ENCODE measurements around the gene PEX11A.

The PEX11A gene

DNA sequence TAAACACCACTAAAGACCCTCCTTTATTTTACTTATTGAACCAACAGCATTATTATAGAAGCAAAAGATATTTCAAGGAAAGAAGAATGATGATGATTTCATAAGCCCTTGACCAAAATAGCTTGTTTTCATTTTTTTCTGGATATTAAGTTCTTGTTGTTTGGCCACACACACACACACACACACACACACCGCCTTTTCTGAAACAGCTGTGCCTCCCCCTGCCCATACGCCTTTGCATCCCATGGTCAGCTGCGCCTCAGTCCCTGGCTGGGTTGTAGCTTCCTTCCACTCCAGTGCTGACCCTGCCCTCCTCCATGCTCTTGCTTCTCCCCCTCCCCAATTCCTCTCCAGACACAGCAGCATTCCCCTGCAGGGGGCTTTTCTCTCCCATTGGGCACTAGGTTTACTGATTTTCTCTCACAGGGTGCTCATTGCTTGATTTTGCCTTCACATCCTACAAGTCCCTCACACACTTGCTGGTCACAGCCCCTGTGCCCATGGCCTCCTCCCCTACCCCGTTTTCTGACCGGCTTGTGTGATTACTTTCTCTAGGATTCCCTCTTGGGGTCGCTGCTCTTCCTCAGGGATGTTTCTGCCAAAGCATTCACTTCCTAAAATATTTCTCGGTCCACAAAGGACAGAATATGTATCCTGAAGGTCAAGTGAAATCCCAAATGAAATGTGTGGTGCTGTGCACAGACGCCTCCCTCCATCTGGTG lies 42.1 kb upstream of the PEX11A start:
- Histone ChIP-seq H3K79me2 (ENCODE audit: insufficient read depth, low read length) (no peaks in the 10 kb centered on the region), H3K4me1 (ENCODE audit: insufficient read depth, low read length, poor library complexity, severe bottlenecking) (no peaks in the 10 kb centered on the region), H3K9me3 (ENCODE audit: insufficient read depth, low read depth, low read length) (no peaks in the 10 kb centered on the region), H2AFZ (ENCODE audit: low read length) (no peak overlapping the region), H3K9me2 (replicated peaks; ENCODE audit: low read depth, low read length) (no peaks in the 10 kb centered on the region), H3K4me3 (ENCODE audit: low read length, poor library complexity, severe bottlenecking) (no peak overlapping the region), H4K20me1 (ENCODE audit: insufficient read depth, low read length, poor library complexity, severe bottlenecking) (no peaks in the 10 kb centered on the region), H3K9ac (ENCODE audit: low read depth, low read length, poor library complexity, severe bottlenecking) (no peak overlapping the region), H3F3A (ENCODE audit: low read depth) (no peaks in the 10 kb centered on the region), H3K36me3 (ENCODE audit: insufficient read depth, low read length) (no peaks in the 10 kb centered on the region), H3K27me3 (ENCODE audit: insufficient read depth, low read length, poor library complexity, severe bottlenecking) (no peaks in the 10 kb centered on the region), H3K4me2 (ENCODE audit: low read depth, low read length, poor library complexity, severe bottlenecking) (no peak overlapping the region)
- TF ChIP-seq, protein P1, sequence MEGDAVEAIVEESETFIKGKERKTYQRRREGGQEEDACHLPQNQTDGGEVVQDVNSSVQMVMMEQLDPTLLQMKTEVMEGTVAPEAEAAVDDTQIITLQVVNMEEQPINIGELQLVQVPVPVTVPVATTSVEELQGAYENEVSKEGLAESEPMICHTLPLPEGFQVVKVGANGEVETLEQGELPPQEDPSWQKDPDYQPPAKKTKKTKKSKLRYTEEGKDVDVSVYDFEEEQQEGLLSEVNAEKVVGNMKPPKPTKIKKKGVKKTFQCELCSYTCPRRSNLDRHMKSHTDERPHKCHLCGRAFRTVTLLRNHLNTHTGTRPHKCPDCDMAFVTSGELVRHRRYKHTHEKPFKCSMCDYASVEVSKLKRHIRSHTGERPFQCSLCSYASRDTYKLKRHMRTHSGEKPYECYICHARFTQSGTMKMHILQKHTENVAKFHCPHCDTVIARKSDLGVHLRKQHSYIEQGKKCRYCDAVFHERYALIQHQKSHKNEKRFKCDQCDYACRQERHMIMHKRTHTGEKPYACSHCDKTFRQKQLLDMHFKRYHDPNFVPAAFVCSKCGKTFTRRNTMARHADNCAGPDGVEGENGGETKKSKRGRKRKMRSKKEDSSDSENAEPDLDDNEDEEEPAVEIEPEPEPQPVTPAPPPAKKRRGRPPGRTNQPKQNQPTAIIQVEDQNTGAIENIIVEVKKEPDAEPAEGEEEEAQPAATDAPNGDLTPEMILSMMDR (conservative IDR thresholded peaks at IDR 0.05; ENCODE audit: low read length): no peak
- TF ChIP-seq EZH2phosphoT487 (IDR thresholded peaks at IDR 0.05; ENCODE audit: borderline replicate concordance): no peak

DNA sequence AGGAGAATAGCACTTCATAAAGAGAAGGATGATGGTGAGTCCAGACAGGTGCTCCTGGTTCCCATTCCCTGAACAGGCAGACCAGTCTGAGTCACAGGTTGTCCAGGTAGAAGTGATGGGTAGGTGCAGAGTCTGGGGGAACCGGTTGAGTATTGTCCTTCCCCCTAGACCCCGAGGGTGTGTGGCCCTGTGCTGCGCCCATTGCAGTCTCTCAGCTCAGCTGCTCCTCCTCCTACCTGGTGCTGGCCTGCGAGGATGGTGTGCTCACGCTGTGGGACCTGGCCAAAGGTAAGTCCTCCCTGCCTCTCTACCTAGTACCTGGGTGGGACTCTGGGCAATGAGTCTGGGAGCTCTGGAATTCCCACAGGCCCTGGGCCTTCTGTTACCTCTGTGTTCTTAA lies 40.7 kb upstream of the PEX11A start:
- H3K36me3 ChIP-seq (ENCODE audit: insufficient read depth, low read length): no peaks in the 10 kb centered on the region
- H3K4me3 ChIP-seq (ENCODE audit: low read length, poor library complexity, severe bottlenecking): no peak overlapping the region
- no peak overlapping the region for H3K9ac ChIP-seq (ENCODE audit: low read depth, low read length, poor library complexity, severe bottlenecking)
- H3K4me2 ChIP-seq (ENCODE audit: low read depth, low read length, poor library complexity, severe bottlenecking): no peak overlapping the region
- no peaks in the 10 kb centered on the region for H3K4me1 ChIP-seq (ENCODE audit: insufficient read depth, low read length, poor library complexity, severe bottlenecking)
- H3K9me3 ChIP-seq (ENCODE audit: insufficient read depth, low read depth, low read length): no peaks in the 10 kb centered on the region
- H3F3A ChIP-seq (ENCODE audit: low read depth): no peaks in the 10 kb centered on the region
- no peaks in the 10 kb centered on the region for H4K20me1 ChIP-seq (ENCODE audit: insufficient read depth, low read length, poor library complexity, severe bottlenecking)
- no peak for TF ChIP-seq EZH2phosphoT487 (IDR thresholded peaks at IDR 0.05; ENCODE audit: borderline replicate concordance)
- TF ChIP-seq, protein P1 (conservative IDR thresholded peaks at IDR 0.05; ENCODE audit: low read length): no peak
- no peaks in the 10 kb centered on the region for H3K27me3 ChIP-seq (ENCODE audit: insufficient read depth, low read length, poor library complexity, severe bottlenecking)
- no peaks in the 10 kb centered on the region for H3K79me2 ChIP-seq (ENCODE audit: insufficient read depth, low read length)
- no peak overlapping the region for H2AFZ ChIP-seq (ENCODE audit: low read length)
- no peaks in the 10 kb centered on the region for H3K9me2 ChIP-seq (replicated peaks; ENCODE audit: low read depth, low read length)

DNA sequence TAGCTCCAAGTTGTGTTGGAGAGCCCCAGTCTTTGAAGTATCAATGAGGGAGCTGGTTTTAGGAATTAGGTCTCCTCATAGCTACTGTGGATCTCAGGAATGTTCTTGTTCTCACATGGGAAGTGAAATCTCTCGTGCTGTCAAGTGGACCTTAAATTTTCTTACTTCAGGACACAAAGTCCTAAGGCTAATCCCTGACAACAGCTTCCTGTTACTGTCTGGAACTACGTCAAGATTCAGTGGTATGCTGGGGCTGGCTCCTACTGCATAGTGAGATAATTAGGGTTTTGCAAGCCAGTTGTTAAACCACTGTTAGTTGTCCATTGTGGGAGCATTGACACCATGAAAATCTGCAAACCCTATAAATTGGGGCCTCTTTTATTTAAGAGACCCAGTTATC lies 37.7 kb upstream of the PEX11A start:
- H3K9ac ChIP-seq (ENCODE audit: low read depth, low read length, poor library complexity, severe bottlenecking): no peak overlapping the region
- no peaks in the 10 kb centered on the region for H3K27me3 ChIP-seq (ENCODE audit: insufficient read depth, low read length, poor library complexity, severe bottlenecking)
- no peak overlapping the region for H3K4me3 ChIP-seq (ENCODE audit: low read length, poor library complexity, severe bottlenecking)
- TF ChIP-seq EZH2phosphoT487 (IDR thresholded peaks at IDR 0.05; ENCODE audit: borderline replicate concordance): no peak
- TF ChIP-seq, protein P1 (conservative IDR thresholded peaks at IDR 0.05; ENCODE audit: low read length): no peak
- no peaks in the 10 kb centered on the region for H3K9me2 ChIP-seq (replicated peaks; ENCODE audit: low read depth, low read length)
- no peaks in the 10 kb centered on the region for H3K79me2 ChIP-seq (ENCODE audit: insufficient read depth, low read length)
- no peaks in the 10 kb centered on the region for H3K4me1 ChIP-seq (ENCODE audit: insufficient read depth, low read length, poor library complexity, severe bottlenecking)
- no peaks in the 10 kb centered on the region for H3F3A ChIP-seq (ENCODE audit: low read depth)
- no peak overlapping the region for H3K4me2 ChIP-seq (ENCODE audit: low read depth, low read length, poor library complexity, severe bottlenecking)
- H3K9me3 ChIP-seq (ENCODE audit: insufficient read depth, low read depth, low read length): no peaks in the 10 kb centered on the region
- no peaks in the 10 kb centered on the region for H4K20me1 ChIP-seq (ENCODE audit: insufficient read depth, low read length, poor library complexity, severe bottlenecking)
- H3K36me3 ChIP-seq (ENCODE audit: insufficient read depth, low read length): no peaks in the 10 kb centered on the region
- no peak overlapping the region for H2AFZ ChIP-seq (ENCODE audit: low read length)
